Prostate gland (tissue), 2 donors: Measurements from ENCODE around the gene DPM3.
"Not testable (repeated sequence)": the region's sequence is repeated elsewhere in the genome, so short reads cannot be mapped to it uniquely, and the experiment has no call there.

Experiments
- POLR2A ChIP-seq: fragments of 450-650 bp; IDR thresholded peaks from one replicate; pipeline ENCODE4 v1.6.1; 2016; ENCODE audit warnings: antibody characterized with exemption, mild to moderate bottlenecking
- POLR2AphosphoS5 ChIP-seq: sonication (generic); formaldehyde crosslinking; IDR thresholded peaks from one replicate; pipeline ENCODE4 v1.6.1; 2017; ENCODE audit warnings: antibody characterized with exemption
- TF ChIP-seq, protein P1 (sequence below), 4 experiments: fragments of 200-600 bp in 2 of 4; fragments of 450-650 bp in 2 of 4; sonication (generic) in 2 of 4; IDR thresholded peaks; 1 replicate in 3 of 4; 2 replicates in 1 of 4; pipeline ENCODE4 v1.5.1; 2016 to 2019; ENCODE audit warnings: antibody characterized with exemption in 4 of 4, mild to moderate bottlenecking in 2 of 4, moderate library complexity in 2 of 4

DNA sequence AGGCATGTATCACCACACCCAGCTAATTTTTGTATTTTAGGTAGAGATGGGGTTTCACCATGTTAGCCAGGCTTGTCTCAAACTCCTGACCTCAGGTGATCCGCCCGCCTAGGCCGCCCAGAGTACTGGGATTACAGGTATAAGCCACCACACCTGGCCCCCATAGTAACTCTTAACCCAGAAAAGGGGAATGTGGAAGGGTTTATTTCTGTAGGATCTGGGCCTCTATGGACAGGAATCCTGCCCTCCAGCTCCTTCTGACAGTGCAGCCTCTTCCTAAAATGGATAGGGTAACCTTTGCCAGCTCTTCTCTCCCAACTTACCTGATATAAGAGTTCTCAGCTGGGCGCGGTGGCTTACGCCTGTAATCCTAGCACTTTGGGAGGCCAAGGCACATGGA lies 22.3 kb upstream of the DPM3 start:
- TF ChIP-seq, protein P1, sequence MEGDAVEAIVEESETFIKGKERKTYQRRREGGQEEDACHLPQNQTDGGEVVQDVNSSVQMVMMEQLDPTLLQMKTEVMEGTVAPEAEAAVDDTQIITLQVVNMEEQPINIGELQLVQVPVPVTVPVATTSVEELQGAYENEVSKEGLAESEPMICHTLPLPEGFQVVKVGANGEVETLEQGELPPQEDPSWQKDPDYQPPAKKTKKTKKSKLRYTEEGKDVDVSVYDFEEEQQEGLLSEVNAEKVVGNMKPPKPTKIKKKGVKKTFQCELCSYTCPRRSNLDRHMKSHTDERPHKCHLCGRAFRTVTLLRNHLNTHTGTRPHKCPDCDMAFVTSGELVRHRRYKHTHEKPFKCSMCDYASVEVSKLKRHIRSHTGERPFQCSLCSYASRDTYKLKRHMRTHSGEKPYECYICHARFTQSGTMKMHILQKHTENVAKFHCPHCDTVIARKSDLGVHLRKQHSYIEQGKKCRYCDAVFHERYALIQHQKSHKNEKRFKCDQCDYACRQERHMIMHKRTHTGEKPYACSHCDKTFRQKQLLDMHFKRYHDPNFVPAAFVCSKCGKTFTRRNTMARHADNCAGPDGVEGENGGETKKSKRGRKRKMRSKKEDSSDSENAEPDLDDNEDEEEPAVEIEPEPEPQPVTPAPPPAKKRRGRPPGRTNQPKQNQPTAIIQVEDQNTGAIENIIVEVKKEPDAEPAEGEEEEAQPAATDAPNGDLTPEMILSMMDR (IDR thresholded peaks at IDR 0.05): not testable (repeated sequence)
- not testable (repeated sequence) for TF ChIP-seq POLR2A, POLR2AphosphoS5
